Stimulated activated CD4-positive, alpha-beta T cell treated with anti-CD3 and anti-CD28 coated beads, Interleukin-15, amount 100 ng/mL, for 24 hours (primary cell): ENCODE data around the gene LCE1A.

Experiments used
- DNase-seq: peaks from one replicate; pipeline ENCODE4 v3.0.0-alpha.2; 2020

Gene LCE1A

GRCh38 chr1:152827173-152827572 is at the start of gene LCE1A:
Gene LCE1A, plus strand, starts transcription at chr1:152827473. Its CDS starts 0 bp downstream, at chr1:152827473.
- no peak for DNase-seq

GRCh38 chr1:152777510-152778137 is 49.6 kb upstream of the LCE1A start:
- peak; percentile 14 for DNase-seq

- DNase-seq = no peak
Observed at GRCh38 chr1:152783095-152783494, 44.2 kb upstream of the LCE1A start.

- no peak for DNase-seq
Observed at GRCh38 chr1:152786077-152786476, 41.2 kb upstream of the LCE1A start, which contains the start of gene LCE1E. Gene LCE1E, plus strand, starts transcription at chr1:152786257. Its CDS starts 1,043 bp downstream, at chr1:152787300.

- no peak for DNase-seq
Observed at GRCh38 chr1:152795686-152796085, 31.6 kb upstream of the LCE1A start.

- no peak for DNase-seq
Observed at GRCh38 chr1:152796421-152796820, 30.9 kb upstream of the LCE1A start, which contains the start of gene LCE1D. Gene LCE1D, plus strand, starts transcription at chr1:152796721. Its CDS starts 1,074 bp downstream, at chr1:152797795.

GRCh38 chr1:152801333-152801732 is 25.9 kb upstream of the LCE1A start:
- no peak for DNase-seq

GRCh38 chr1:152806576-152806975 is 20.7 kb upstream of the LCE1A start, which contains the start of gene LCE1C:
Gene LCE1C, minus strand, starts transcription at chr1:152806651. Its CDS starts 1,173 bp downstream, at chr1:152805478.
- DNase-seq = no peak

GRCh38 chr1:152811050-152811449 is 16.2 kb upstream of the LCE1A start:
- no peak for DNase-seq

GRCh38 chr1:152811671-152812070 is 15.6 kb upstream of the LCE1A start, which contains the start of gene LCE1B:
Gene LCE1B, plus strand, starts transcription at chr1:152811971. Its CDS starts 476 bp downstream, at chr1:152812447.
- no peak for DNase-seq

GRCh38 chr1:152817309-152817708 is 10.0 kb upstream of the LCE1A start:
- no peak for DNase-seq

- DNase-seq = no peak
Observed at GRCh38 chr1:152823294-152823693, 4.0 kb upstream of the LCE1A start.

- no peak for DNase-seq
Observed at GRCh38 chr1:152824964-152825363, 2.3 kb upstream of the LCE1A start.

- DNase-seq = no peak
Observed at GRCh38 chr1:152836870-152837269, 9.6 kb downstream of the LCE1A start.

- DNase-seq = no peak
Observed at GRCh38 chr1:152842556-152842955, 15.3 kb downstream of the LCE1A start, which contains the start of gene LCE6A. Gene LCE6A, plus strand, starts transcription at chr1:152842856. Its CDS starts 665 bp downstream, at chr1:152843521.

- no peak for DNase-seq
Observed at GRCh38 chr1:152855661-152856060, 28.4 kb downstream of the LCE1A start.

GRCh38 chr1:152858062-152858461 is 30.8 kb downstream of the LCE1A start:
- DNase-seq = no peak

GRCh38 chr1:152859696-152860095 is 32.4 kb downstream of the LCE1A start, which contains the start of gene LCE7A:
Gene LCE7A, plus strand, starts transcription at chr1:152859996. Its CDS starts 702 bp downstream, at chr1:152860698.
- DNase-seq = no peak

- no peak for DNase-seq
Observed at GRCh38 chr1:152860129-152860528, 32.9 kb downstream of the LCE1A start.

- DNase-seq = no peak
Observed at GRCh38 chr1:152861374-152861773, 34.1 kb downstream of the LCE1A start.

GRCh38 chr1:152864443-152864842 is 37.2 kb downstream of the LCE1A start:
- no peak for DNase-seq

GRCh38 chr1:152866321-152866720 is 39.0 kb downstream of the LCE1A start:
- DNase-seq = no peak

GRCh38 chr1:152869808-152870419 is 42.6 kb downstream of the LCE1A start:
- DNase-seq = peak; percentile 75
